T-helper 22 cell (primary cell): ENCODE results near the gene MRPL36.
"Not testable (repeated sequence)": the region's sequence is repeated elsewhere in the genome, so short reads cannot be mapped to it uniquely, and the experiment has no call there.

Source experiments
- DNase-seq: peaks from one replicate; pipeline ENCODE4 v3.0.0-alpha.2; 2020; ENCODE audit warnings: low read depth

Gene MRPL36

DNA sequence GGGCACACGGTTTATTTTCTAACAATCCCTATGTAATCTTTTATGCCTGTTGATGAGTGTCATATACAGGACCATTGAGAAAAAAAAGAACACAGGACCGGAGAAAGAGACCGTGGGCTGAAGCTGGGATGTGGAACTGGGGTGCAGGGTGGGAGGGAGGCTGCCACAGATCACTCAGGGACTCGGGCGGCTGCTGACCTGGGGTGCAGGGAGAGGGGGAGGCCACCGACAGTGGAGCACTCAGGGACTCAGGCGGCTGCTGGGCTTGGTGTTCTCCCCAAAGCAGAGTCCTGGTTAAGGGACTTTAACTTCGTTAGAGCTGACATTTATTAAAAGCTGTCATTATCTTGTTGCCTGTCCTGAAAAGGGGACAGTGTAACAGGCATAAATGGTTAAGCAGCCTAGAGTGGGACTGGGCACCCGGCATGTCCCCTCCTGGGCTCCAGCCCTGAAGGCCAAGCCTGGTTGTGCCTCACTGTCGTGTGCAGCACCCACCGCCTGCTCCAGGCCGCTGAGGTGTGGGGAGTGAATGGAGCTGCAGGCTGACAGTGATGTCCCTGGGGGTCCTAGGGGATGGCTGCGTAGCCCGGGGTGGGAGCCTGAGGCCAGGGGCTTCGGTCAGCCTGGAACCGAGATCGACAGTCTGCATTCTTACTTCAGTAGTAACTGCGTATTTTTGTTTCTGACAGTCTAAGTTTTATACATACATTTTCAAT, 15.6 kb upstream of the MRPL36 start:
- no peak for DNase-seq

DNA sequence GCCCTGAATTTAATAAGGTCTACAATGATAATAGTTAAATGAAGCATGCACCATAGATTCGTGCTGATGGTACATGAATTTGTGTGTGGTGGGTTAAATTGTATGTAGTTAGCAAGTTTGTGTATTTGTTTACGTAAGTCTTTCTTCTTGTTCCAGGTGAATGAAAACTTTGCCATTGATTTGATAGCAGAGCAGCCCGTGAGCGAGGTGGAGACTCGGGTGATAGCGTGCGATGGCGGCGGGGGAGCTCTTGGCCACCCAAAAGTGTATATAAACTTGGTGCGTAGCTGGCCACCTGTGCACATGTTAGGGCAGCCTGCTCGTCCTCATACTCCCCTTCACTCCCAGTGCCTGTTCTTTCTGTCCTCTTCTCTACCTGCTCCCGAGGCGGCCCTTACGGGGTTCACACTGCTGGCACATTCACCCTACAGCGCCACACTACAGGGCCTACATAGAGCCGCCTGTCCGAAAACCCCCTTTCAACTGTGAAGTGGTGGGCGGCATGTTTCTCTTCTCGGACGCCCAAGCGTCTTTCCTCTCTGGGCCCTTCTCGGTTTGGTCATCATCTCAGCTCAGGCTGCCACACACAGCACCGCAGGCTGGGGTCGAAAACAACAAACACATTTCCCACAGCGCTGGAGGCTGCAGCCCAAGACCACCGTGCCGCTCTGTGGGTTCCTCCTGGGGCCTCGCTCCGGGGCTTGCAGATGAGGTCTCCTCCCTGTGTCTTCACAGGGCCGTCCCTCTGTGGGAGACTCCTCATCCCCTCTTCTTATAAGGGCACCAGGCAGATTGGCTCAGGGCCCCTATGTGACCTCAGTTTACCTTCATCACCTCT, 14.8 kb upstream of the MRPL36 start:
- no peak for DNase-seq

DNA sequence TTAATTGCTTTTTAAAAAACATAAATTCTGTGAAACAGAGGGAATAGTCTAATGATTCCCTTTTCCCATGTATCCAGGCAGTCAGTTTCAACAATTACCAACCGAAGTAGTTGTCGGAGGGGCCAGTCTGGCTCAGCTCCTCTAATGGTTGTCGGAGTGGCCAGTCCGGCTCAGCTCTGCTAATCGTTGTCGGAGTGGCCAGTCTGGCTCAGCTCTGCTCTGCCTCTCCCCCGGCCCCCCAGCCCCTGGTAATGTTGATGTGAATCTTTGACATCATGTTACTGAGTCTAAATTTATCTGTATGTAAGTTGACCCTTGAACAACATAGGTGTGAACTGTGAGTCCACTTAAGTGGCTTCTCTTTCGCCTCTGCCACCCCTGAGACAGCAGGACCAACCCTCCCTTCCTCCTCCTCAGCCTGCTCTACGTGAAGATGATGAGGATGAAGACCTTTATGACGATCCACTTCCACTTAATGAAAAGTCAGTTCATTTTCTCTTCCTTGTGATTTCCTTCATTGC, 11.0 kb upstream of the MRPL36 start:
- DNase-seq: no peak

DNA sequence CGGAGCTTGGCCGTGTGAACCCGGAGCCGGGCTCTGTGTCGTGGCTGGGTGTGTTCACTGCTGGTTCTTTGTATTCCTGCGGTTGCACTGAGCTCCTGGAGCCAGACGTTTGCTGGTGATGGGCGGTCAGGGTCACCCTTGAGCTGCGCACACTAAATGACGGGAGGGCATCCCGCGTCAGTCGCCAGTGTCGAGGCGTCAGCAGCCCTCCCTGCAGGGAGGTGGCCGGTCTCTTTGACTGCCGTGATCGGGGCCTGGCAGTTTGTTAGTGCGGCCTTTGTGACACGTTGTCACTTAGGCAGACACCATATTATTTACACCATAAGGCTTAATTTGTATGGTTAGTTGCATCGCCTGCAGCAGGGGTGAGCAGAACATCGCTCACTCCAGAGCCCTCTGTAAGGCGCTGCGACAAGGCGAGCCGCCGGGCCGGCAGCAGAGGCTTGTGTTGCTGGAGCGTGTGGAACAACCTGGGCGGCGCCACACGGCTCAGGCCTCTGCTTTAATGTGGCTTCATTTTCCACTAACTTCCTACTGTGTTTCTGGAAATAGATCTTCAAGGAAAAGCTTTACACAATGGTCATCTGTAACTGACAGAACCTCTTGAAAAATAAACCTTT, 9.9 kb upstream of the MRPL36 start:
- DNase-seq: no peak

DNA sequence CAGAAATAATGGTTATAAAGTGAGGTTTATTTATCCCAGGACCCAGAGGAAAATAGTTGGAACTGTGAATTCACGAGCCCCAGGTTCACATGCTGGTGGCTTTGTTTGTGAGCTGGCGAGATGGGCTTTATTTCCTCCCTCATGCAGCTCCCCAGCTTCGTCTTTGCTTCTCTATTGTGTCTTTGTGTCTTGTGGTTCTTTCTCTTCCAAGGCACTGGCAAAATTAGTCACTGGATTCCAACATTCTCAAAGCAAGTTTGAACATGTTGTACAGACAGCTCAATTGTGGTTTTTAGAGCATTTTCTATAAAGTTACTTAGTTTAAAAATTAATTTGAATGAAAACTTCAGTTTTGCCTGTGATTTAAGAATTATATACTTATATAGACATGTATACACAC, 8.8 kb upstream of the MRPL36 start:
- no peak for DNase-seq

DNA sequence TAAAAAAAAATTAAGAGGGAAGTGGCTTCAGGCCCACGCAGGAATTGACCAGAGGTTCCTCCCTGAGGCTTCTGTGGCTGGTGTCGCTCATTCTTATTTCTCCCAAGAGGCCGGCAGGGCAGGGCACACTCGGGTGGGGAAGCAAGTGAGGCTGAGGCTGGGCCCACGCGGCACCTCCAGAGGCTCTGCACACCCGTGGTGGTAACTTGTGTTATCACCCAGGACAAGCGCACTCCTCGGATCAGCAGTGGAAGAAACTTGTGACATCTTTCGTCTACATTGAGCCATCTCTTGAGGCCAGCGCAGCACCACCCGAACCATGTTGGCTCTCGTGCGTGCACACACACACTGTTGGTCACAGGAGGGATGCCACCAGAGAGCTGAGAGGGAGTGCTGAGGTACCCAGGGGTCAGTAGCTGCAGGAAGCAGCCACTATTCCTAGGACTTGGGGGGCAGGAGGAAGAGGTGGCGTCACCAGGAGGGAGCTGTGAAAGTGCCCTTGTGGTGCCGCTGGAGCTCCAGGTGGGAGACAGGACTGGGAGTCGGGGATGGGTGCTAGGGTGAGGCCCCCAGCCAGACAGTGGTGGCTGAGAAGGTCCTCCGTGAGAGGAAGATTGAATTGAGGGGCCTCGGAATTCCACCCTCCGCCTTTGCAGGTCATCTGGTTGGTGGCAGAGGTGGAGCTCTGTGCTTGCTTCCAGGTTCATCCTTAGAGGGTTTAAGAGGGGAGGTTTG, 8.0 kb upstream of the MRPL36 start:
- no peak for DNase-seq

DNA sequence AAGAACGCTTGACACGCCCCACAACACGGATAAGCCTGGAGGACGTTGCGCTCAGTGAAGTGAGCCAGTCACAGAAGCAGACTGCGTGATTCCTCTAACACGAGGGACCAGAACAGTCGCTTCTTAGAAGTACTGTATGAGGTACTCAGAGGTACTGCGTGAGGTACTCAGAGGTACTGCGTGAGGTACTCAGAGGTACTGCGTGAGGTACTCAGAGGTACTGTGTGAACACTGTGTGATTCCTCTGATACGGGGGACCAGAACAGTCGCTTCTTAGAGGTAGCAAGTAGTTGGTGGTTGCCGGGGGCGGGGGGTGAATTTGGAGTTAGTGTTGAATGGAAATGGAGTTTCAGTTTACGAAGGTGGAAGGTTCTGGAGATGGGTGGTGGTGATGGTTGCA, 7.3 kb upstream of the MRPL36 start:
- DNase-seq: no peak

DNA sequence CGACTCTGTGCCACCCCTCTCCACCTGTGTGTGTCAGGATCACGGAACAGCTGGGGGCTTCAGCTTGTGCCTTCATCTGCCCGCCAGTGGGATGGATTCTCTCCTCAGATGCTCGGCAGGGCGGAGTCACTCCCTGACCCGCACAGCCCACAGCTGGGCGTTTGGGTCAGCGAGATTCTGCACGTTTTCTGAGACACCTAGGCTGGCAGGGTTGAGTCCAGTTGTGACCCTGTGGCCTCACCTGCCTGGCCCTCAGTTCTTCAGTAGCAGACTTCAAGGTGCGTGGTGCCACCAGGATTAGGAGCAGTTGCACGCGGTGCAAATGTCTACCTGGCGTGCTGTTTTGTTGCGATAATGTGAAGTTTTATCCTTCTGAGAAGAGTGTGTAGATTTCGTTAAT, 6.6 kb upstream of the MRPL36 start:
- no peak for DNase-seq

DNA sequence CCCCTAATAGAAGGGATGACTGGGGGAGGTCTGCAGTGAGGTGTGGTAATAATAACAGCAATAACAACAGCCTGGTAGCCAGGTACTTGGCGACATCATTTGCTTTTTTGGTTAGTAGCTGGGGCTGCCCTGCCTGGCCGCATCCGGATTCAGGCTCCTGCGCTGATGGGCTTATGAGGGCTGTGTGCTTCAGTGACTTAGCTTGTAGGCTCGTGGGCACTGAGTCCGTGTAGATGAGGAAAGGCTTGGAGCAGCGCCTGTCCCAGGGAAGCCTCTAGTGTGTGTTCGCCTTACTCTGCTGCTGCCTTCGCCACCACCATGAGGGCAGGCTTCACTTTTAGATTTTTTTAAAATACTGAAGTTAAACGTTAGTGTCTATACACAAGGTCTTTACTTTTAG, 6.1 kb upstream of the MRPL36 start:
- DNase-seq: no peak

DNA sequence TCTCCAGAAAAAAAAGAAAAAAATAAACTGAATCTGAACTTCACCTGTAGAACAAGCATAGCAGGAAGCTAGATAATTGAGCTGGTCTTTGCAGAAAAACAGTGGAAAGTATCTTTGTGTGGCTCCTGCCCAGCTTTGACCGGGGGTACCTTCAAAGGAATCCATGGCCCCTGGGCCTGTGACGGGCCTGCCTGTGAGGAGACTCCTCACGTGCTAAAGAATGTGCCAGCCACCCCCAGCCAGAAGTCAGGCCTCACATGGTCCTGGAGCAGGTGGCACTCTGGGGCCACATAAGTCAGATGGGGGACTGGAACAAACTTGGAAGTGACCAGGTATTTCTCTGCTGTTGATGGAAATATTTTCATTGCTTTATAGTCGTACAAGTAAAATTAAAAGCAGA, 5.7 kb upstream of the MRPL36 start:
- no peak for DNase-seq

DNA sequence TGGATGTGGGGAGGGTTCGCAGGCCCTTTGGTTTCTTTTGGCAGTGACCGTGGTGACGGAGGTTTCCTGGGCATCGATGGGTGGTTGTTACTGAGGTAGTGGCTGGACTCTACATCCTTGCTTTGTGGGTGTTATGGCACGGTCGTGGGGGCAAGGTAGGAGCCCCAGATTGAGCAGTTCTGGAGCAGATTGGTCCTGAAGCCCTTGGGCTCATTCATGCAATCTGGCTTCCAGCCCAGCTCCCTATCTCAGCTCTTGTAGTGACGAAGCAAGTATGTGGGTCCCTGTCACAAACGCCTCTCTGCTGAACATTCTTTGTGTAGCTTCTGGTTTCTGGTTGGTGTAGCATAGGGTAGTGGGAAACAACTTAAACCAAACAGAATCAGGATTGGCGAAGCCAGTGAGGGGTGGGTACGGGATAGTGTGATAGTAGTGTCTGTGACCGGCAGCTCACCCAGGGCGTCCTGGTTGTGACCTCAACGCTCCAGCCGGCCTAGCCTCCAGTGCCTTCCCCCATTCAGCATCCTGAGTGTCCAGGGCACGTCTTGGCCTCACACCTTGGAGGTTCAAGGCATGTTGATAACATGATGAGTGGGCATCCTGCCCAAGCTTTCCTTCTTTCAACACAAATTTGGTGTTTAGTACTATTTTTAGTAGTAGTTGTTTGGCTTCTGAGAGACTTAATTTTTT, 4.5 kb upstream of the MRPL36 start:
- no peak for DNase-seq

DNA sequence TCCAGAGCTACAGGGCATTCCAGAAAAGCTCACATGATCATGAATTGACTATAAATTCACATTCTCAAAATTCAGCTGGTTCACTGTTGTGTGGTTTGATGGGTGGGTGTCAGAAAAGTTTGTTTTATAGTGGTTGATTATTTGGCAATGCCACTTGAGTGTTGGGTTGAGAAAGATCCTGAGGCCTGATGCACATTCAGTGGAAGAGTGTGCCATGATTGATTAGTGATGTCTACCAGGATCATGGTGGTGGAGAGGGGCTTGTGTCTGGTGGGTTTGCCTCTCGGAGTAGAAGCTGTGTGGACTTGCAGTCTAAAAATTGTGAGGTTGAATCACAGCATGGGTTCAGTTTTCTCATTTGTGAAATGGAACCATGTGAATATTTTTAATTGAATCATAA, 3.6 kb upstream of the MRPL36 start:
- no peak for DNase-seq

DNA sequence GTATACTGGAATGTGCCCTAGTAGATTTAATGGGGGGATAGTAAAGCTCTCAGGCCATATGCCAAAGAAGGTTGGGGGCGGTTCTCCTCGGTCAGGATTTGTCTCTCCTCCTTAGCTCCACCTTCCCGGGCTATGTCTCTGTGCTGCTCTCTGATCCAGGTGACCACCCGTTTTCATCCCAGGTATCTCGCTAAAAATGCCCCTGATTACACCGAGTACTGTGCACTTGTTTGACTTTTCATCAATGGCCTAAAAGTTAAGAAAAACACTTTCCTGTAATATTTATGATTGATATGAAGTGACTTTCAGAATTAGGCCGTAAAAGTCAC, 2.3 kb upstream of the MRPL36 start:
- no peak for DNase-seq

DNA sequence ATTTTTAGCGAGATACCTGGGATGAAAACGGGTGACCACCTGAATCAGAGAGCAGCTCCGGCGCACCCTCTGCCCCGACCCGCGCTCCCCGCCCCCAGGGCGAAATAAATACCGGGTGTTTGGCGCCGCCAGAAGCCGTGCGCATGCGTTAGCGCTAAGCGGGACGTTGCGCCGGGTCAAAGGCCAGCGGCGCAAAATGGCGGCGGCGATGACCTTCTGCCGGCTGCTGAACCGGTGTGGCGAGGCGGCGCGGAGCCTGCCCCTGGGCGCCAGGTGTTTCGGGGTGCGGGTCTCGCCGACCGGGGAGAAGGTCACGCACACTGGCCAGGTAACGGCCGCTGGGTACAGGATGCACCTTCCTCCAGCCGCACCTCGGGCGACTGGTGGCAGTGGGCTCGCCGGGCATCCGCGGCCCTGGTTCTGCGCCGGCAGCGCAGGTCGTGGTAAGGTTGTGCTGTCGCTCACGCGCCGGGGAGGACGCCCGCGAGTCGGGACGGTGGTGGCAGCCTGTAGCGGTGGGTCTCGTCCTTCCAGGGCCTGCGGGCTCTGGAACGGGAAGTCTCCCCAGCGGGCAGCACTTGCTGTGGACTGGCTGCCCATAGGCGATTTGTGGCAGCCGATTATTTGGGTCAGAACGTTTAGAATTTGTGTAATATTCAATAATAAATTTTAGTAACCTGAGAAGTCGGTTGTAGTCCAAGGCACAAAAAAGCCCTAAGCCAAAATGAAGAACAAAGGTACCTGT, 1.8 kb upstream of the MRPL36 start, which contains the start of gene NDUFS6:
NDUFS6 (plus strand) TSS at position 186 of the 745 bp plus-strand sequence; CDS start at position 197, 11 bp downstream.
- DNase-seq: peak; percentile 66

DNA sequence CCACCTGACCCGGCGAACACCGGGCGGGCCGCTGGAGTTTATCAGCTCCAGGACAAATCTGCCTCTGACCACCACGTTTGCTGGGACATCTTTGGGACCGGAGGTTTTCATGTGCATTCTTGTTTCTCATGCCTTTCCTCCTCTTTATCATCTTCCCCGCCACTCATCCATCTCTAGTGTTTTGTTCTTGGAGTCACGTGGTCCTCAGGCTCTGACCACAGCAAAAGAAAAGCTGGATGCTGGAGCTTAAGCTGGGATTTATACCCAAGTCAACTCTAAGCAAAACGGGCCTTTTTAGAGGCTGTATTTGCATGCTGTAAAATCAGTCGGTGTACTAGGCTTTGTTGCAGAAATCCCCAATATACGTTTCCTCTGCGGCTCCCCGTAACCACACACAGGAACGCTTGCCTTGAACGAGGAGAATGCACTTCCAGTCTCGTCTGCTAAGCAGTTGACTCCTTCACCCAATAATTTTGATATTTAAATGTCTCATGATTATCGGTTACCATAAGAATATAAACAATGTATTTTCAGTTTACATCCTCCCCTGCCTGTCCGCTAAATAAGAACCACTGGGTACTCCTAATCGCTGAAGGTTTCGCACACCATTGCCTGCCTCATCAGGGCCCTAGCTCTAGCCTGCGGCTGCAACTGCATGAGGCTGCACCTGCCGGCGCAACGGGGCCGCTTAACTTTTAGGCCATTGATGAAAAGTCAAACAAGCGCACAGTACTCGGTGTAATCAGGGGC, 1.0 kb upstream of the MRPL36 start:
- peak; percentile 45 for DNase-seq

DNA sequence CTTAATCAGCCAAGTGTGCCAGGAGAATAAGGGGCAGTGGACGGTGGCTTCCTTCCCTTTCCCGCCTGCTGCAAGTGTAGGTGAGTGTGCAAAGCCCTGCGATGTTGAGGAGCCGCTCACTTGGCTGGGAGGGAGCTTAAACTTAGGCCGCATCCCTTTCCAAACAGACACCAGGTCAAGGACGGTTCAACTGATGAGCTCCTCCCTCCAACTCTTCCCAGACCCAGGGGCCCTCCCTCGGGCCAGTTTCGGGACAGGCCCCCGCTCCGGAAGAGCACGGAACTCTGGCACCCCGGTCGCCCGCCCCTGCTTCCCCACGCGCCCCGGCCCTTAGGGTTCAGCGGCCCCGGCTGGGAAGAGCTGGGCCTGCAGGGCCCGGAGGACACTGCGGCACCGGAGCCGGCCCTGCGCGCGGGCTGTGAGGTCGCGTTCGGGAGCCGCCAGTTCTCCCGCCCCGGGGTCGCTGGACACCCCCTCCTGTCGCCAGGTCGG, 481 bp downstream of the MRPL36 start:
- DNase-seq: no peak

DNA sequence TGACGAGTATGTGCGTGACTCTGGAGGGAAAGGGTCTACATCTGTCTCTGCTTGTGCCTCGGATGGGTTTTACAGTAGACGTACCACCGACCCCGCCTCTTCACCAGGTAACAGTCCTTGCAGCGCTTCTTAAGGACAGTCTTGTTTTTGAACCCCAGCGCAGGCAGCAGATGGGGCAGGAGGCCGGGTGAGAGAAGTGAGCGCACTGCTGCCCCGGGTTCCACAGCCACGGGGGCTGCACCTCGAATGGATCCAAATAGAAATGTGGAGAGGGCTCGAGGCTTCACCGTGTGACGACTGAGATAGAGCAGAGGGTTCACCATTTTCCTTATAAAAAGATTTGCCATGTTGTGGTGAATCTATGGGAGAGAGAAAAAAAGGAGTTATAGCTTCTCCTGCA, 1.0 kb downstream of the MRPL36 start:
- DNase-seq: not testable (repeated sequence)

DNA sequence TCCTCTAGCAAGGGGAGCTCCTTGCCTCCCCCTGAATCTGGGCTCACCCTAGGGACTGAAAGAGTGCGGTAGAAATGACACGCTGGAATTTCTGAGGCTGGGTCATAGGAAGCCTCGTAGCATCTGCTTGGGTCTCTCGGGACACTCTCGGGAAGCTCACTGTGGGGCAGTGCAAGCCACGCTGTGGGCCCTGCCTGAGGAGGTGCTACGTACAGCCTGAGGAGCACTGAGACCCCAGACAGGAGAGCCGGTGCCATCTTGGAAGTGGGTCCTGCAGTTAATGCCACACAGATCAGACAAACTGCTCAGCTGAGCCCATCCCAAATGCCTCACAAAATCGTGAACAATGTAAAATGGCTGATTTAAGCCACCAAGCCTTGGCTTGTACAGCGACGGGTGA, 1.8 kb downstream of the MRPL36 start:
- no peak for DNase-seq

DNA sequence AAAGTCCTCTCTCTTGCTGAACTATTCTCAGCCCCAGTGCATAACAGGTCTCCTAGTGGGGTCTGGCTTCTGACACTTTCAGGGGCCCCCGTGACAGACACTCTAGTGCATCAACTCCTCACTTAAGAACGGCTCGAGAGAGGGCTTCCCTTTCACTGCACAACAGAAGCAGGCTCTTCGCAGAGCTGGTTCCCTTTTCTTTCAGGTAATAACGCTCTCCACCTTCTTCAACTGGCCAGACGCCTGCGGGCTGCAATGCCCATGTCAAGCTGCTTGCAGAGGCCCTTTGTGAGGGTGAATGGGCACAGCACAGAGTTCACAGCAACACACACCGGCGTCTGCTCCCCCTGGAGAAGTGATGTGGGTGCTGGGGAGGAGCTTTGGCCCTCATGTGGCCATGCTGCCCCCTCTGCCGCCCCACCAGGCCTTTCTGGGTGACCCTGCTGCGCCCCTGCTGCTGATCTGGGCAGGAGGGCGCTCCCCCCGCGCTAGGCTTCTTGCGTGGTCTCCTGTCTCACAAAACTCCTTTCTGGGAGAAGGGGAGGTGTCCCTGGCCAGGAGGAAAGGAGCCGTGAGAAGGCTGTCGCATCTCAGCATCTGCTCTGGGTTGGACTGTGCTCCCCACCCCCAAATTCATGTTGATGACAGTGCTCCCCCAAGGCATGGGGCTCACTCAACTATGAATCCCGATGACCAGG, 2.4 kb downstream of the MRPL36 start:
- DNase-seq: no peak
